WTC11 (cell line): ENCODE measurements around the gene PIGK. TPM values are rescaled to one million over a fixed set of nuclear protein-coding genes. Genes with fewer than 3 reads are reported as not detected.

Experiments used
- ATAC-seq: fragments of 200-7000 bp; cut with Tn5 transposase; 2 replicates; pipeline ENCODE4 v1.10.0; 2021; ENCODE audit warnings: mild to moderate bottlenecking, moderate library complexity
- CTCF ChIA-PET: fragments of 300-600 bp; sonication (Branson Sonifier 250); formaldehyde crosslinking; loops from one replicate; lab custom pipeline; 2021; ENCODE audit warnings: antibody characterized with exemption; lab: Charles Lee
- POLR2A ChIA-PET: fragments of 350-600 bp; sonication (Branson Sonifier 250); formaldehyde crosslinking; loops from one replicate; lab custom pipeline; 2021; ENCODE audit warnings: antibody characterized with exemption; lab: Charles Lee
- DNase-seq: peaks from one replicate; pipeline ENCODE4 v3.0.0; 2021; ENCODE audit warnings: low spot score
- H3K27ac Mint-ChIP-seq: 2 replicates; pipeline ENCODE4 v1.8.0; 2021; ENCODE audit warnings: mixed read lengths
- H3K27me3 Mint-ChIP-seq: 2 replicates; pipeline ENCODE4 v1.8.0; 2021; ENCODE audit warnings: low read depth, mild to moderate bottlenecking, moderate library complexity, mixed read lengths
- H3K36me3 Mint-ChIP-seq: 2 replicates; pipeline ENCODE4 v1.8.0; 2021; ENCODE audit warnings: mixed read lengths
- H3K4me1 Mint-ChIP-seq: 2 replicates; pipeline ENCODE4 v1.8.0; 2022; ENCODE audit warnings: mixed read lengths
- H3K4me3 Mint-ChIP-seq: 2 replicates; pipeline ENCODE4 v1.8.0; 2021; ENCODE audit warnings: mild to moderate bottlenecking, moderate library complexity, mixed read lengths
- H3K9me3 Mint-ChIP-seq: 2 replicates; pipeline ENCODE4 v1.8.0; 2021; ENCODE audit warnings: mixed read lengths
- CBFB ChIP-seq: sonication (generic); formaldehyde crosslinking; IDR thresholded peaks from 2 replicates; pipeline ENCODE4 v1.8.1; 2022; ENCODE audit warnings: mild to moderate bottlenecking, low read depth, missing genetic modification reagents
- CREM ChIP-seq: sonication (generic); formaldehyde crosslinking; IDR thresholded peaks from 2 replicates; pipeline ENCODE4 v1.8.1; 2022; ENCODE audit warnings: mild to moderate bottlenecking, missing genetic modification reagents, moderate library complexity
- E2F5 ChIP-seq: sonication (generic); formaldehyde crosslinking; IDR thresholded peaks from 2 replicates; pipeline ENCODE4 v1.8.1; 2022; ENCODE audit warnings: mild to moderate bottlenecking, moderate library complexity, missing genetic modification reagents
- GTF2I ChIP-seq: fragments of 250-450 bp; sonication (Bioruptor Pico); conservative IDR thresholded peaks from 2 replicates; pipeline ENCODE4 v1.4.0; 2021; ENCODE audit warnings: mild to moderate bottlenecking
- JUN ChIP-seq: sonication (generic); formaldehyde crosslinking; IDR thresholded peaks from 2 replicates; pipeline ENCODE4 v1.8.0; 2023; ENCODE audit warnings: mild to moderate bottlenecking, missing genetic modification reagents
- NFATC4 ChIP-seq: fragments of 250-450 bp; sonication (Bioruptor Pico); IDR thresholded peaks from 2 replicates; pipeline ENCODE4 v1.9.0; 2021; ENCODE audit warnings: mild to moderate bottlenecking
- NFYB ChIP-seq: sonication (generic); formaldehyde crosslinking; conservative IDR thresholded peaks from 2 replicates; pipeline ENCODE4 v1.8.0; 2022; ENCODE audit warnings: low read depth, missing genetic modification reagents
- OVOL2 ChIP-seq: fragments of 250-450 bp; sonication (Bioruptor Pico); IDR thresholded peaks from 2 replicates; pipeline ENCODE4 v1.9.0; 2021; ENCODE audit warnings: mild to moderate bottlenecking, borderline replicate concordance
- RELA ChIP-seq: sonication (generic); formaldehyde crosslinking; IDR thresholded peaks from 2 replicates; pipeline ENCODE4 v1.8.1; 2022; ENCODE audit warnings: missing genetic modification reagents, mild to moderate bottlenecking, borderline replicate concordance
- RORB ChIP-seq: fragments of 250-450 bp; sonication (Bioruptor Pico); IDR thresholded peaks from 2 replicates; pipeline ENCODE4 v1.9.0; 2021; ENCODE audit warnings: mild to moderate bottlenecking
- STAT6 ChIP-seq: sonication (generic); formaldehyde crosslinking; conservative IDR thresholded peaks from 2 replicates; pipeline ENCODE4 v1.8.1; 2023; ENCODE audit warnings: mild to moderate bottlenecking, low read depth, missing genetic modification reagents, moderate library complexity
- ZNF512 ChIP-seq: sonication (generic); formaldehyde crosslinking; IDR thresholded peaks from 2 replicates; pipeline ENCODE4 v1.8.1; 2022; ENCODE audit warnings: missing genetic modification reagents, borderline replicate concordance
- total RNA-seq: library from RNA; stranded (reverse); gene quantifications from 3 replicates; pipeline ENCODE4 v1.2.3, GENCODE V29; 2021
- TF ChIP-seq, protein P1 (sequence below): fragments of 250-450 bp; sonication (Bioruptor Pico); IDR thresholded peaks from 2 replicates; pipeline ENCODE4 v2.1.2; 2022; ENCODE audit warnings: mild to moderate bottlenecking, moderate library complexity

PIGK gene
- total RNA-seq, 1 experiment from 2014 or later = 20.5 TPM

GRCh38 chr1:77253211-77253610 is 34.0 kb upstream of the PIGK start:
- Mint-ChIP-seq H3K27ac (no peak overlapping the region), H3K27me3 (no peaks in the 10 kb centered on the region; the same call in 1 of the 2 replicates), H3K4me1 (peaks cover 9% of the 10 kb centered on the region; the same call in 1 of the 2 replicates), H3K9me3 (peaks cover 60% of the 10 kb centered on the region), H3K36me3 (peaks cover 10% of the 10 kb centered on the region), H3K4me3 (no peak overlapping the region)
- TF ChIP-seq E2F5 (CRISPR knock-in tag) (no peak), JUN (CRISPR knock-in tag) (no peak), CBFB (CRISPR knock-in tag) (no peak), RELA (CRISPR knock-in tag) (no peak), OVOL2 (no peak), RORB (no peak), CREM (CRISPR knock-in tag) (no peak)
- TF ChIP-seq, protein P1, sequence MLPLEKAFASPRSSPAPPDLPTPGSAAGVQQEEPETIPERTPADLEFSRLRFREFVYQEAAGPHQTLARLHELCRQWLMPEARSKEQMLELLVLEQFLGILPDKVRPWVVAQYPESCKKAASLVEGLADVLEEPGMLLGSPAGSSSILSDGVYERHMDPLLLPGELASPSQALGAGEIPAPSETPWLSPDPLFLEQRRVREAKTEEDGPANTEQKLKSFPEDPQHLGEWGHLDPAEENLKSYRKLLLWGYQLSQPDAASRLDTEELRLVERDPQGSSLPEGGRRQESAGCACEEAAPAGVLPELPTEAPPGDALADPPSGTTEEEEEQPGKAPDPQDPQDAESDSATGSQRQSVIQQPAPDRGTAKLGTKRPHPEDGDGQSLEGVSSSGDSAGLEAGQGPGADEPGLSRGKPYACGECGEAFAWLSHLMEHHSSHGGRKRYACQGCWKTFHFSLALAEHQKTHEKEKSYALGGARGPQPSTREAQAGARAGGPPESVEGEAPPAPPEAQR (CRISPR knock-in tag) = no peak
- ChIA-PET POLR2A (no interaction called here), CTCF (no interaction called here)
- ATAC-seq = peak; percentile 59
- DNase-seq = no peak

DNA sequence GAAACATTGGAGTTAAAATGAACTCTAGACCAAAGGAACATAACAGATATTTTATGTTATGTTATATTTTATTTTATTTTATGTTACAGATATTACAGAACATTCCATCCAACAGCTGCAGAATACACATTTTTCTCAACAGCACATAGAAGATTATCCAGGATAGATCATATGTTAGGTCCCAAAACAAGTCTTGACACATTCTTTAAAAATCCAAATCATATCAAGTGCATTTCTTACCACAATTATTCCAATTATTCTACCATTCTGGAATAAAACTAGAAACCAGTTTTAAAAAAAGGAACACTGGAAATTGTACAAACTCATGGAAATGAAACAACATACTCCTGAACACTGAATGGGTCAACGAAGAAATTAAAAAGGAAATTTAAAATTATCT is 30.9 kb upstream of the PIGK start:
- H3K9me3 Mint-ChIP-seq = peaks cover 78% of the 10 kb centered on the region

More for the DNA sequence above, 30.9 kb upstream of the PIGK start:
- Mint-ChIP-seq H3K27me3 (no peaks in the 10 kb centered on the region), H3K4me1 (peaks cover 9% of the 10 kb centered on the region; the same call in 1 of the 2 replicates), H3K36me3 (peaks cover 25% of the 10 kb centered on the region), H3K4me3 (no peak overlapping the region), H3K27ac (no peak overlapping the region)
- POLR2A ChIA-PET = no interaction called here
- CTCF ChIA-PET = no interaction called here
- ATAC-seq (no peak), DNase-seq (no peak)
- TF ChIP-seq CBFB (CRISPR knock-in tag) (no peak), ZNF512 (no peak), NFYB (CRISPR knock-in tag) (no peak), STAT6 (no peak), GTF2I (CRISPR knock-in tag) (no peak), OVOL2 (no peak), NFATC4 (CRISPR knock-in tag) (no peak), CREM (CRISPR knock-in tag) (no peak)
